ENCODE measurements around the gene SUSD5.

Gene SUSD5

GRCh38 chr3:33218446-33219174, at the start of gene SUSD5:
Gene SUSD5 (minus strand): TSS chr3:33218810. CDS start chr3:33218797, 13 bp downstream.
- no peak for DNase-seq

GRCh38 chr3:33260104-33260503, 41.5 kb upstream of the SUSD5 start:
- DNase-seq: no peak

DNA sequence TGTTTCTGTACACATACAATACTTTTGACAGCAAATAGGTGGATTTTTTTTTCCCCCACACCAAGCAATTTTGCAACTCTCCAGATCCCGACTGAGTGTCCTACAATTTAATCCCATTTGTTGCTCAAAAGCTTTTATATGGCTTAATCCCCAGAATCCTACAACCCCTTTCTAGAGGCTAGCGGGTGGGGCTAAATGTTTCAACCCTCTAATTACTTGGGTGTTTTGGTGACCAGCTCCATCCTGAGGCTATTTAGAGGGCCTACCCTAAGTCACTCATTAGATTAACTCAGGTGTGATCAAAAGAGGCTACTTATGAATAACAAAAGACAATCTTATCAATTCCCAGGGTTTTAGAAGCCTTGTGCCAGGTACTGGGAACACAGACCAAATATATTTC, 37.6 kb upstream of the SUSD5 start:
- DNase-seq: no peak

GRCh38 chr3:33250712-33251111, 32.1 kb upstream of the SUSD5 start:
- DNase-seq: no peak

GRCh38 chr3:33246786-33247185, 28.2 kb upstream of the SUSD5 start:
- no peak for DNase-seq

- DNase-seq: no peak
These were observed 21.7 kb upstream of the SUSD5 start for GRCh38 chr3:33240261-33240660.

GRCh38 chr3:33238923-33239322, 20.3 kb upstream of the SUSD5 start:
- DNase-seq: no peak

GRCh38 chr3:33237439-33237838, 18.8 kb upstream of the SUSD5 start:
- no peak for DNase-seq

DNA sequence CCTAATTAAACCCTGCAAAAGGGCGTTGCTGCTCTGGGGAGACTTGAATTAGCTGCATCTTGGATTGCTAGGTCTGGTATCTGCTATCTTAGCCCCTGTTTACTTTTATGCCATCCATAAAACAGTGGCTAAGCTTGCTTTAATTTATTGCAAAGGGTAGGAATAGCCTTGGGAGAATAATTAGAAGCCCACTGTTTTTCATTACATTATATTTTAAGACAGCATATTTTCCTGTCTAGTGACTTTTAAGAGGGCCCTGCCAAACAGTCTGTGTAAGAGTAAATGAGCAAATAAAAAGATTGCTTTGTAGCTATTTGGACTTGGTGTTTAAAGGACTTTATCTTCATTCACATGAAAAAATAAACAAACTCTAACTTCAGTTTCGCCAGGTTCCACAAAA, 17.4 kb upstream of the SUSD5 start:
- no peak for DNase-seq

DNA sequence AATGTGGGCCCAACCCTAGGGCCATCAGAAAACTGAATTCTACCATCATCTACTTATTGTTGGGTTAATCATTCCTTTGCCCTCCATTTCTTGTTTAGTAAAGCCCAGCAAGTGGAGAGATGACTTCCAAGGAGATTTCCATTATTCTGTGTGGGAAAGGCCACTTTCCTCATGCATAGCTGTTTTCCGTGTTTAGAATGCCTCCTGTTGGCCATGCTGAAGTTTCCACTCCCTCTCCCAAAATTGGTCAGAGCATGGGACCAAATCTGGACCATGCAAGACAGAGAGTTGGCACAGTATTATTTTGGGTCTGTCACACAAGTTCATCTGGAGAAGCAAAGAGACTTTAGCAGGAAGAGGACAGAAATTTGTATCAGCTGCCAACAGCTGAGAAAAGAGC, 15.3 kb upstream of the SUSD5 start:
- no peak for DNase-seq

DNA sequence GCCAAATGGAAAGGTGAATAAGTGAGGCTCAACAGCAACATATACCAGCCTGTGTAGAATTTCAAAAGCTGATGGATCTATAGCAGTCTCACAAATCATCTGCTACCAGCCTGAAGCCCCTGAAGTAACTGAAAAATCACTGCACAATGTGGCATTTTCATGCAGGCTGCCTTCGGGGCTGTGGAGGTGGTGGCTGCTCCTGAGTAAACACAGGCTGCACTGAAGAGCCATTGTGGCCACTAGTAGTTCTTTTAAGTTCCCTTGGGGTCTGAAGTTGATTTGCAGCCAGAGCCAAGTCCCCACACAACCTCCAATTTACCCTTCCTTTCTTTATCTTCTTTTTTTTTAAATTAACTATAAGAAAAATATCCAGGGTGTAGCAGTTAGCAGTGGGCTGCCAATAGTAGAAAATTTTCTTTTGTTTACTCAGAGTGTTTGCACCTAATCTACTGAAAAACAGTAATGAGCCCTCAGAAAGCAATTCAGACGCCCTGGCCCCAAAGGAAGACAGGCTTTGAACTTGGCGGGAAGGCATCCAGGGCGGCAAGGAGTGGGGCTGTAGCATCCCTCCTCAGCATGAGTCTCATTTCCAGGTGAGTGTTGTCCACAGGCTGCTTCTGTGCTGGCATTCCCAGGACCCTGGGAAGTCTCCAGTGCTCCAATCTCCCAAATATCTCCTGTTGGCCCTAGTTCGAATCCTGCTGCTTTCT, 13.3 kb upstream of the SUSD5 start:
- DNase-seq: no peak

DNA sequence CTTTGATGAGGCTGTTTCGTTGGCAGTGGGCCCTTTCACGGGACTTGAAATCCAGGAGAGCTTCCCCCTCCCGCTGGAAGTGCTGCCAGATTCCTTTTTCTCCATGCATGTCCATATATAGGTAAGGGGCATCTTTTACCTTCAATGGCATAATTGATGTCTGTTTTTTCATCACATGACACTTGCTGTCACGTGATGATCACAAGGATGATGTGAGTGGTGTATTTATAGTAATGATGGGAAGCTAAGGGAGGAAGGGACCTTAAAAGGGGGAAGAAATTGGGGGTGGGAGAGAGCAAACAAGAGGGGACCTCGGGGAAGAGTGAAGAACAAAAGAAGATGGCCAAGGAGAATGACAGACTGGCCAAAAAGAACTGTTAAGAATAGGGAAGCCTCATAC, 11.3 kb upstream of the SUSD5 start:
- no peak for DNase-seq

DNA sequence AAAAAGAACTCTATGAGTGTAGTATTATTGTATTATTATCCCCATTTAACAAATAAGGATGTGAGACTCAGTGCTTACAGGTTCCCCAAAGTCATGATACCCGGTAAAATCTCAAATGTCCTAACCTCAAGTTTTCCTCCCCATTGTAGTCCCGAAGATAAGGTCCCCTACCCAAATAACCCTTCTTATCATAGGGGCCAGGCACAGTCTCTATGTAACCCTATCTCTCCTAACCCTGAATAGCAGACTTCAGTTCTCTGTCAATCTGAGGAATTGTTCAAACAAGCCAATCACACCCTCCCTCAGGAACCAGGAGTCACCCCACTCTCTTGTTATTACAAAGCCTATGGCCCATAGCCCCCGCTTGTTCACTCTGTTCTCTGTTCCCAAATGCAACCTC, 10.5 kb upstream of the SUSD5 start:
- DNase-seq: no peak

GRCh38 chr3:33221241-33221640, 2.6 kb upstream of the SUSD5 start:
- DNase-seq: no peak

DNA sequence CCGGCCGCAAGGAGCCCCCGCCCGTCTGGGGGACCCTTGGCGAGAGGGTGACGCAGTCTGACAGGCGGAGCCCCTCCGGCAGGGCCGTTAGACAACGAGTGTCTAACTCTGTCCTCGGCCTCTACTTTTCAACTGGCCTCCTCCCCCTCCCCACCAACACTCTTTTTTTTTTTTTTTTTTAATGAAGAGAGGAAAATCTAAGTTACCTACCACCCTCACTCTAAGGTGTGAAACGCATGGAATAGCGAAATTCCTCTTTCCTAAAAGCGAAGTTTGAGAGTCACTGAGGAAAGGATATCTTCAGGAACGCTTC, 521 bp upstream of the SUSD5 start:
- no peak for DNase-seq

DNA sequence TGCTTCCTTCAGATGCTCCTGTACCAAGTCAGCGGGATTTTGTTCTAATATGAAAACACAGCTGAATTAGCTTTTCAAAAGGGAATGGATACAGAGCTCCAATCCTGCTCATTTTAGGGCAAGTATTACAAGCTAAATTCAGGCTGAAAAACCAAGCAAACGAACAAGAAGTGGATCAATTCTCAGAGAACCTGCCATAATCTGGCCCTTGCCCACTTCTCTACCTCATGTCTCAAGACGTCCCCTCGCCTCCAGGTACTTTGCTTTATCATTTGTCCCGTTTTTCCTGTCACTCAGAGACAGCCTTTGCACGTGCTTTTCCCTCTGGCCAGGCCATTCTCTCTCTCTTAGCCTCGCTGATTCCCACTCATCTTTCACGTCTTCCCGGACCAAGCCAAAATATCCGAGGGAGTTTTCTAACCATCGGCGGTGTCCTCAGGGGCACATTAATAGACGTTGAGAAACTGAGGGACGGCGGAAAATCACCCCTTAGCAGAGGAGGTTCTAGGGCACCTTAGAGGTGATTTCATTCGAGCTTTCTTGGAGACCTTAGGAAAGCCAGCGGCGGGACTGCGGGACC, 654 bp downstream of the SUSD5 start:
- no peak for DNase-seq

DNA sequence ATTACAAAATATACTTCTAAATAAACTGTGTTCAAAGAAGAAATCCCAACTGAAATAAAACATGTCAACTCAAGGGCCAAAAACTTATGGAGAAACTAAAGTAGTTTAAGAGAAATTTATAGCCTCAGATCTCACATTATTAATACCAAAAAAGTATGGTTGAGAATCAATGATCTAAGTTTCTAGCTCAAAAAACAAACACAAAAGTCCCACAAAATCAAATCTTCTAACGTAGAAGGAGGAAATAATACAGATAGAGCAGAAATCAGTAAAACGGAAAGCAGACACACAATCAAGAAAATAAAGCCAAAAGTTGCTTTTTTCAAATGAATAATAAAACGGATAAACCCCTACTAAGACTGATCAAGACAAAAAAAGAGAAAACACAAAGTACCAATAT, 2.9 kb downstream of the SUSD5 start:
- DNase-seq: no peak

DNA sequence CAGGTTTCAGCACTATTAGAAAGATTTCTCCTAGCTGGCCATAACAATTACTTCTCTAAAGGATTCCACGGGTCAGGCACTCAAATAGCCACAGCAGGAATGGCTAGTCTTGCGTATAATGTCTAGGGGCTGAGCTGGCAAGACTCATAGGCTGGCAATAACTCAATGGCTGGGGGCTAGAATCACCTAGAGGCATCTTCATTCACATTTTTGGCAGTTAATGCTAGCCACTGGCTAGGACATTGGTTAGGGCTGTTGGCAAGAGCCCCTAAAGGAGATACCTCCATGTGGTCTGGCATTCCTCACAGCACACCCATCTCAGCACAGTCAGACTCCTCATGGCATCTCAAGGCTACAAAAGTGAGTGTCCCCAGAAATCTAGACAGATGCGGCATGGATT, 6.2 kb downstream of the SUSD5 start:
- no peak for DNase-seq

DNA sequence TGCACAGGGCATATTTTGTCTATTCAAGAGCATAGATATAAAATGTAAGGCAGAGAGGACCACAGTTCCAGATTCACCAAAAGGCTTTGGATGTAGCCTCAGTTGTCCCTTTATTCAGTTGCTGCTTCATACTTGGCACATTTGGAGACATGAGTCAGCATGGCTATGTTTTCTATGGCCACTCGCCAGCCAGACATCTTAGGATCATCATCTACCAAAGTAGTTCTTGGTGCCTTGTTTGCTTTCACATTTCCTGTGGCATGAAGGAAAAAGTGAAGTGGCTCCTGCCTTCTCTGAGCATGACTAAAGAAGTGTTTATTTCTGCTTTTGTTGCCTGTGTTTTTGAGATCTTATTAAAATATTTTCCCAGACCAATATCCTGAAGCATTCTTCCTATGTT, 7.2 kb downstream of the SUSD5 start:
- no peak for DNase-seq

GRCh38 chr3:33209357-33209756, 9.3 kb downstream of the SUSD5 start:
- DNase-seq: no peak

DNA sequence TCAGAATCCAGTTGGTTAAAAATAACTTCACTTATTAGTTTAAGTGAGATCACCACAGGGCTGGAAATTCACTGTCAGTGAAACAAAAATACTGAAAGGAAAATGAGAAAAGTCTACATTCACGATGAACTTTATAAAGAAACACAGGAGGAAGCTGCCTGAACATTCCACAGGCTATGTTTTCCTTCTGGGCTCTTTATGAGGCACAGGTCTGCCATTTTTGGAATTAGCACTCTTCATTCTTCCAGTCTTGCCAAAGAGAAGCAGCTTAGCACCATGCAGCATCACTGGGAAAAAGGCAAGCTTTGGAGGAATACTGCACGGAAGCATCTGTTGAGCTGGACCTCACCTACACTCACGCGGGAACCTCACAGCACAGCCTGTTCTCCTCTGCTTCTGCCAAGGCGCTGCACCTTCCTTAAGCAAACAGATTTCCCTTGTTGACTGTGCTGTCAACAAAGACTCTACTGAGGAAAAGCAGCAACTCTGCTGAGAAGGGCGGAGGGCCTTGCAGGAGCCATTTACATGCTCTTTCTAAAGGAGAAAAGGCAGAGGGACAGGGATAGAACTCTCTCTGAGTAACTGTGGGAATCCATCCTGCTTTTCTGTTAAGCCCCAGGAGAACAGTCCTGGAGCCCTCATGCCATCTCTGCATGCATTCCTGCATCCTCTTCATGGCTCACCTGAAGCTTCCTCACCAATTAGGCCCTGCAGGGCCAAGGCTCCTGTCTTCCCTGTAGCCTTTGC, 15.7 kb downstream of the SUSD5 start:
- no peak for DNase-seq

- DNase-seq: no peak
These were observed 17.4 kb downstream of the SUSD5 start for GRCh38 chr3:33201195-33201594.

- DNase-seq: no peak
These were observed 22.1 kb downstream of the SUSD5 start for GRCh38 chr3:33196538-33196937.

DNA sequence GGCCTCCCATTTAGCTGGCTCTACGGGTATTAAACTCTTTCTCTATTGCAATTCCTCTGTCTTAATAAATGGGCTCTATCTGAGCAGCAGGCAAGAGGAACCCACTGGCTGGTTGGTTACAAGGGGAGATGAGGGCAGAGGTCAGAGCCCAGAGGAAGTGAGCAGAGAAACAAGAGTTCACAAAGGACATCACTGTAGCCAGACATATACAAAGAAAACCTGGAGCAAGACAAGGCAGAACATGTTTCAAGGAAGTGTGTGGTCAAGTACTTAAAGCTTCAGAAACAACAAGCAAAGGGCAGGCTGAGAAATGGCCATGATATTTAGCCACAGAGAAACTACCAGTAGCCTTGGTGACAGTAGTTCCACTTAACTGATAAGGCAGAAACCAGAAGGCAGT, 24.3 kb downstream of the SUSD5 start:
- DNase-seq: no peak
